Cardiac atrium fibroblast (primary cell): ENCODE data around the gene ATP5F1B. TPM values are rescaled to one million over a fixed set of nuclear protein-coding genes. Genes with fewer than 3 reads are reported as not detected.

Experiments
- total RNA-seq: library from RNA; depleted of rRNA; stranded (reverse); fragments of >200 nt; gene quantifications from 2 replicates; pipeline ENCODE4 v1.2.3, GENCODE V29; 2015

The ATP5F1B gene
- 446 and 462 TPM in 2 replicates for total RNA-seq

DNA sequence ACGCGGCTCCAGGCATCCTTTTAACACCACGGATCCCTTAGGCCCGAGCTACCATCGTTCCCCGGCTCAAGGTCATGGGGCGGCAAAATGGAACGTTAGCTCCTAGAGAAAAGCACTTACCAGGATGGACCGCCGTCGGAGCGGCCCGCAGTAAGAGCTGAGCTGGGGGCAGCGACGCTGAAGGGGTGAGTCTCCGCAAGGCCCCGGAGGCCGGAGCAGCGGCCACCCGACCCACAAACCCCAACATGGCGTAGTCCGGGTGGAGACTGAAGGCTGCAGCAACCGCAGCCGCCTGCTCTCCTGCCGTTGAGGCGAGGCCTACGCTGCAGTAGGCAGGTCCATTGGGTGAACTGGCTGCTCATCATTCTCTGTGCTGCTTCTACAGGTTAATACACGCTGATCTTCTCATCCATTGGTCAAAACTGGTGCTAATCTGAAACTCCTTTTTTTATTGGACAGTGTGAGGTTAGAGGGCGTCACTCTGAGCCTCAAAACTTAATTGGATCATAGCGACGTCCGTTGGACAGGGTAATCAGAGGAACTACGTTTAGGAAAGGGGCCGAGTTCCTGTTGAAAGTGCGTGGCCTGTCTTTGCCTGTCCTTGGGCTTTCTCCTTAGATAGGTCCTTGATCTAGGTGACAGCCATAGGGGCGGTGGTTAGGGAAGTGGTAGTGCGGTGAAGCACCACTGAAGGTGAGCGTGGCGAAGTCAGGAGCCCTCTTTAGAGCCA is at the start of gene ATP5F1B:
Gene ATP5F1B, minus strand, starts transcription at position 268 of the 730 bp plus-strand sequence. Its CDS starts 21 bp downstream, at position 247.

DNA sequence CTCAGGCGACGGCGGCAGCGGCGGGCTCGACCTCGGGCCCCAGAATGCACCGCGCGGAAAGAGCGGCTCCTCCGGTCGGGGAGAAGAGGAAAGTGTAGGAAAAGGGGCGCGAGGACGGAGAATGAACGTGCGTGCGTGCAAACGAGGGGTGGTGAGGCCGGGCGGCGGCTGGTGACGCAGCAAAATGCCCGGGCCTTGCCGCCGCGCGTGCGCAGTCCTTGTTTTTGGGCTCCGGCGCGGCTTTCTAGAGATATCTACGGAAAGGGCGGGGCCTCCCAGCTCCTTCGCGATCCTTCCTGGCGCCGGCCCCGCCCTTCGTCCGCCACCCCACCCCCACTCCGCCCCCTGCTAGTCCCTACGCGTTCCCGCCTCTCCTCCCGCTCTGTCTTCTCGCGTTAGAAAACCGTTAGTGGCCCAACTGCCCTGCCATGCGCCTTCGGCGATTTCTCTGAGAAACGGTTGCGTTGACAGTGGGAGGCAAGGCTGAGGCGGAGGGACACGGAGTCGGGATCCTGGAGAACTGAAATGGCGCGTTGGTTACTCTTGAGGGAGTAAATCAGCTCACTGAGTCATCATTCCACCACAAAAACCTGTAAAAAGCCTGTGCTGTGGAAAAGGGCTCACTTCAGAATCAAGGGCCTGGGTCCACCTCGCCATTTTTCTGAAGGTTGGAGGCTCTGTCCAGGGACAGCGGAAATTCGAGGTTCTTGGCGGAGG is 42.5 kb upstream of the ATP5F1B start, which contains the start of gene PTGES3:
Gene PTGES3, minus strand, starts transcription at position 156 of the 717 bp plus-strand sequence. CDS start 285 bp downstream, outside the sequence.

GRCh38 chr12:56630180-56630632 is 15.6 kb downstream of the ATP5F1B start, which contains the start of gene BAZ2A:
BAZ2A (minus strand) TSS chr12:56630326; CDS start chr12:56617530, 12,796 bp downstream.

Other genes with a start within 250 kb of the ATP5F1B start
- gene TIMELESS, start 196.6 kb downstream of the ATP5F1B start, total RNA-seq = 4.2 and 4.4 TPM in 2 replicates
- not detected in 2 replicates for gene MIP, start 191.3 kb downstream of the ATP5F1B start, total RNA-seq
- gene SPRYD4, start 177.4 kb downstream of the ATP5F1B start, total RNA-seq = 1.5 and 2.2 TPM in 2 replicates
- not detected in 2 replicates for gene GLS2, start 157.8 kb downstream of the ATP5F1B start, total RNA-seq
- 14.9 and 15.3 TPM in 2 replicates for gene RBMS2, start 124.2 kb downstream of the ATP5F1B start, total RNA-seq
- 16.6 and 25.3 TPM in 2 replicates for gene BAZ2A, start 15.7 kb downstream of the ATP5F1B start, total RNA-seq
- 51.6 and 57.3 TPM in 2 replicates for gene PTGES3, start 42.3 kb upstream of the ATP5F1B start, total RNA-seq
- gene NACA, start 79.3 kb upstream of the ATP5F1B start, total RNA-seq = 957 and 1,036 TPM in 2 replicates
- 3.1 and 4.9 TPM in 2 replicates for gene PRIM1, start 106.3 kb upstream of the ATP5F1B start, total RNA-seq
- gene HSD17B6, start 117.3 kb upstream of the ATP5F1B start, total RNA-seq = 0.16 TPM in 1 of 2 replicates, not detected in the other